ENCODE data around the gene CRTC2.

DNA sequence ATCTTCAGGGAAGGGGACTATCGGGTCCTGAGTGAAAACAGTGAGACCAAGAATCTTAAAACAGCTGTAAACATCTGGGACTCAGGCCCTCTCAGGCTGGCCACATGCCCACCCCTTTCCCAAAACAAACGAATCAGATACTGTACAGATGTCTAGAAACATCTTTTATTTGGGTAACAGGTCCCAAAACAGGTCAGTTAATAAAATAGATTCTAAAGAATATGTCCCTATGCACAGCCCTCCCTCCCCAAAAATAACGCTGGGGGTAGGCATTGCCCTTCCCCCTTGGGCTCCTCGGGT lies 499 bp upstream of the CRTC2 start:
- TF ChIP-seq, protein P1, sequence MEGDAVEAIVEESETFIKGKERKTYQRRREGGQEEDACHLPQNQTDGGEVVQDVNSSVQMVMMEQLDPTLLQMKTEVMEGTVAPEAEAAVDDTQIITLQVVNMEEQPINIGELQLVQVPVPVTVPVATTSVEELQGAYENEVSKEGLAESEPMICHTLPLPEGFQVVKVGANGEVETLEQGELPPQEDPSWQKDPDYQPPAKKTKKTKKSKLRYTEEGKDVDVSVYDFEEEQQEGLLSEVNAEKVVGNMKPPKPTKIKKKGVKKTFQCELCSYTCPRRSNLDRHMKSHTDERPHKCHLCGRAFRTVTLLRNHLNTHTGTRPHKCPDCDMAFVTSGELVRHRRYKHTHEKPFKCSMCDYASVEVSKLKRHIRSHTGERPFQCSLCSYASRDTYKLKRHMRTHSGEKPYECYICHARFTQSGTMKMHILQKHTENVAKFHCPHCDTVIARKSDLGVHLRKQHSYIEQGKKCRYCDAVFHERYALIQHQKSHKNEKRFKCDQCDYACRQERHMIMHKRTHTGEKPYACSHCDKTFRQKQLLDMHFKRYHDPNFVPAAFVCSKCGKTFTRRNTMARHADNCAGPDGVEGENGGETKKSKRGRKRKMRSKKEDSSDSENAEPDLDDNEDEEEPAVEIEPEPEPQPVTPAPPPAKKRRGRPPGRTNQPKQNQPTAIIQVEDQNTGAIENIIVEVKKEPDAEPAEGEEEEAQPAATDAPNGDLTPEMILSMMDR (IDR thresholded peaks at IDR 0.05), result no peak
- TF ChIP-seq POLR2A (IDR thresholded peaks at IDR 0.05), result no peak
